ENCODE measurements around the gene FILIP1L.

The FILIP1L gene

GRCh38 chr3:99825004-99825640 is 289.2 kb downstream of the FILIP1L start:
- DNase-seq, result no peak

GRCh38 chr3:99823723-99824711 is 290.3 kb downstream of the FILIP1L start:
- no peak for DNase-seq

- DNase-seq, result no peak
These were observed 295.5 kb downstream of the FILIP1L start for GRCh38 chr3:99818818-99819217.

GRCh38 chr3:99817437-99818240 is 296.7 kb downstream of the FILIP1L start, which contains the start of gene CMSS1:
Gene CMSS1, plus strand, starts transcription at chr3:99817862.
- DNase-seq, result peak; percentile 98

- DNase-seq, result peak; percentile 18
These were observed 297.3 kb downstream of the FILIP1L start for GRCh38 chr3:99817047-99817436.

- no peak for DNase-seq
These were observed 303.9 kb downstream of the FILIP1L start for GRCh38 chr3:99810403-99810802.

GRCh38 chr3:99809565-99809964 is 304.7 kb downstream of the FILIP1L start:
- no peak for DNase-seq

GRCh38 chr3:99808163-99808794 is 306.0 kb downstream of the FILIP1L start:
- DNase-seq, result peak; percentile 14

GRCh38 chr3:99805160-99805559 is 309.1 kb downstream of the FILIP1L start:
- DNase-seq, result no peak

GRCh38 chr3:99803297-99803696 is 311.0 kb downstream of the FILIP1L start:
- DNase-seq, result no peak

GRCh38 chr3:99799422-99799821 is 314.9 kb downstream of the FILIP1L start:
- DNase-seq, result no peak

GRCh38 chr3:99795573-99795972 is 318.7 kb downstream of the FILIP1L start:
- DNase-seq, result no peak

GRCh38 chr3:99794485-99794884 is 319.8 kb downstream of the FILIP1L start:
- no peak for DNase-seq

GRCh38 chr3:99789011-99789721 is 325.1 kb downstream of the FILIP1L start:
- DNase-seq, result no peak
